H9 (cell line): Measurements from ENCODE around the gene ADORA1. TPM values are rescaled to one million over a fixed set of nuclear protein-coding genes. Genes with fewer than 3 reads are reported as not detected.

Experiments used
- DNase-seq: peaks from one replicate; pipeline ENCODE4 v3.0.0-alpha.2; 2017
- H2AFZ ChIP-seq: one replicate; pipeline ENCODE4 v1.6.1; 2013; ENCODE audit warnings: mild to moderate bottlenecking, low read length, control low read depth, moderate library complexity
- H2AK5ac ChIP-seq: 2 replicates; pipeline ENCODE4 v1.6.1; 2013; ENCODE audit warnings: low read length, control low read depth, mixed read lengths; ENCODE audit not compliant: insufficient read length
- H2BK120ac ChIP-seq: one replicate; pipeline ENCODE4 v1.6.1; 2013; ENCODE audit warnings: low read depth, mild to moderate bottlenecking, low read length, control low read depth, inconsistent platforms; ENCODE audit not compliant: poor library complexity, severe bottlenecking
- H2BK12ac ChIP-seq: 2 replicates; pipeline ENCODE4 v1.6.1; 2013; ENCODE audit warnings: low read length, control low read depth, mixed read lengths, low read depth; ENCODE audit not compliant: insufficient read length
- H2BK15ac ChIP-seq: 2 replicates; pipeline ENCODE4 v1.6.1; 2013; ENCODE audit warnings: low read depth, low read length, control low read depth
- H2BK20ac ChIP-seq: one replicate; pipeline ENCODE4 v1.6.1; 2013; ENCODE audit warnings: low read depth, mild to moderate bottlenecking, low read length, control low read depth, inconsistent platforms; ENCODE audit not compliant: poor library complexity, severe bottlenecking
- H2BK5ac ChIP-seq: 2 replicates; pipeline ENCODE4 v1.6.1; 2013; ENCODE audit warnings: low read length, control low read depth, mixed read lengths; ENCODE audit not compliant: insufficient read length
- H3K14ac ChIP-seq: 2 replicates; pipeline ENCODE4 v1.6.1; 2013; ENCODE audit warnings: low read length, control low read depth; ENCODE audit not compliant: insufficient read depth
- H3K18ac ChIP-seq: 2 replicates; pipeline ENCODE4 v1.6.1; 2013; ENCODE audit warnings: low read depth, mild to moderate bottlenecking, mixed read lengths, low read length, control low read depth; ENCODE audit not compliant: insufficient read length
- H3K23ac ChIP-seq: 2 replicates; pipeline ENCODE4 v1.6.1; 2013; ENCODE audit warnings: low read length, control low read depth, mixed read lengths, low read depth; ENCODE audit not compliant: insufficient read length
- H3K23me2 ChIP-seq: 2 replicates; pipeline ENCODE4 v1.6.1; 2013; ENCODE audit warnings: low read depth, mild to moderate bottlenecking, mixed read lengths, low read length, control low read depth; ENCODE audit not compliant: insufficient read length, poor library complexity, severe bottlenecking
- H3K27ac ChIP-seq: 2 replicates; pipeline ENCODE4 v1.5.1; 2013; ENCODE audit warnings: low read length, control low read depth, mixed read lengths, low read depth; ENCODE audit not compliant: insufficient read length
- H3K27me3 ChIP-seq: 2 replicates; pipeline ENCODE4 v1.6.1; 2013; ENCODE audit warnings: low read length, control low read depth, inconsistent platforms; ENCODE audit not compliant: insufficient read depth
- H3K4ac ChIP-seq: 2 replicates; pipeline ENCODE4 v1.6.1; 2013; ENCODE audit warnings: low read depth, mild to moderate bottlenecking, control low read depth, inconsistent platforms, low read length, moderate library complexity
- H3K4me1 ChIP-seq: 2 replicates; pipeline ENCODE4 v1.6.1; 2013; ENCODE audit warnings: low read length, control low read depth, inconsistent platforms; ENCODE audit not compliant: insufficient read depth
- H3K4me2 ChIP-seq: 2 replicates; pipeline ENCODE4 v1.6.1; 2013; ENCODE audit warnings: low read length, control low read depth, mixed read lengths; ENCODE audit not compliant: insufficient read length, insufficient read depth
- H3K56ac ChIP-seq: 2 replicates; pipeline ENCODE4 v1.6.1; 2013; ENCODE audit warnings: low read depth, mild to moderate bottlenecking, mixed read lengths, low read length, control low read depth; ENCODE audit not compliant: insufficient read length
- H3K79me1 ChIP-seq: 2 replicates; pipeline ENCODE4 v1.6.1; 2013; ENCODE audit warnings: low read depth, mild to moderate bottlenecking, moderate library complexity, low read length, control low read depth, inconsistent platforms; ENCODE audit not compliant: insufficient read depth, poor library complexity, severe bottlenecking
- H3K79me2 ChIP-seq: 2 replicates; pipeline ENCODE4 v1.6.1; 2013; ENCODE audit warnings: low read length, control low read depth, inconsistent platforms; ENCODE audit not compliant: insufficient read depth
- H3K9ac ChIP-seq: 2 replicates; pipeline ENCODE4 v1.6.1; 2013; ENCODE audit warnings: low read length, control low read depth, mixed read lengths; ENCODE audit not compliant: insufficient read length; ENCODE audit errors: extremely low read depth
- H3K9me3 ChIP-seq: one replicate; pipeline ENCODE4 v1.6.1; 2013; ENCODE audit warnings: low read depth, low read length, inconsistent platforms; ENCODE audit not compliant: control insufficient read depth
- H3T11ph ChIP-seq: one replicate; pipeline ENCODE4 v1.6.1; 2013; ENCODE audit warnings: mild to moderate bottlenecking, low read length, control low read depth, inconsistent platforms
- H4K20me1 ChIP-seq: one replicate; pipeline ENCODE4 v1.6.1; 2013; ENCODE audit not compliant: control insufficient read depth, insufficient read length, insufficient read depth
- H4K5ac ChIP-seq: 2 replicates; pipeline ENCODE4 v1.6.1; 2013; ENCODE audit warnings: low read depth, mild to moderate bottlenecking, mixed read lengths, low read length, control low read depth; ENCODE audit not compliant: insufficient read length
- H4K8ac ChIP-seq: replicated peaks from 2 replicates; pipeline ENCODE4 v1.6.1; 2013; ENCODE audit warnings: low read length, control low read depth, mixed read lengths, low read depth; ENCODE audit not compliant: insufficient read length
- H4K91ac ChIP-seq: 2 replicates; pipeline ENCODE4 v1.6.1; 2013; ENCODE audit warnings: low read depth, mild to moderate bottlenecking, moderate library complexity, mixed read lengths, low read length, control low read depth; ENCODE audit not compliant: insufficient read length
- H3K27ac Mint-ChIP-seq, 3 experiments: 2 replicates in 2 of 3; 3 replicates in 1 of 3; pipeline ENCODE4 v1.8.0; 2020 to 2021; ENCODE audit warnings: mixed read lengths in 3 of 3, mild to moderate bottlenecking in 1 of 3, moderate library complexity in 1 of 3
- H3K27me3 Mint-ChIP-seq: 2 replicates; pipeline ENCODE4 v1.8.0; 2021; ENCODE audit warnings: low read depth, mild to moderate bottlenecking, moderate library complexity, mixed read lengths
- H3K36me3 Mint-ChIP-seq, 3 experiments: 2 replicates in 2 of 3; 3 replicates in 1 of 3; pipeline ENCODE4 v1.8.0; 2020 to 2021; ENCODE audit warnings: low read depth in 3 of 3, mixed read lengths in 3 of 3; ENCODE audit not compliant: insufficient read depth in 1 of 3
- H3K4me1 Mint-ChIP-seq, 2 experiments: 2 replicates each; pipeline ENCODE4 v1.8.0; 2020; ENCODE audit warnings: mixed read lengths in 2 of 2
- H3K4me3 Mint-ChIP-seq, 2 experiments: 2 replicates in 1 of 2; 3 replicates in 1 of 2; pipeline ENCODE4 v1.8.0; 2020 to 2021; ENCODE audit warnings: mild to moderate bottlenecking in 2 of 2, mixed read lengths in 2 of 2, moderate library complexity in 1 of 2
- H3K9me3 Mint-ChIP-seq, 2 experiments: 2 replicates in 1 of 2; 3 replicates in 1 of 2; pipeline ENCODE4 v1.8.0; 2020; ENCODE audit warnings: mild to moderate bottlenecking in 2 of 2, mixed read lengths in 2 of 2, moderate library complexity in 1 of 2
- CTCF ChIP-seq: fragments of 200-600 bp; sonication (generic); conservative IDR thresholded peaks from 3 replicates; pipeline ENCODE4 v1.8.0; 2021; ENCODE audit warnings: antibody characterized with exemption, mild to moderate bottlenecking
- WGBS: extraction: QIAGEN DNeasy Blood & Tissue Kit; methylation state at CpG from one replicate; pipeline ENCODE4 v1.1.7; 2013; ENCODE audit warnings: missing lambda C conversion rate, low lambda C conversion rate, mixed read lengths; ENCODE audit not compliant: insufficient read length; ENCODE audit errors: extremely low coverage; 5-methylcytosine and 5-hydroxymethylcytosine counted together
- total RNA-seq: library from RNA; stranded (reverse); gene quantifications from 2 replicates; pipeline ENCODE4 v1.2.1, GENCODE V29; 2021

Gene ADORA1
- total RNA-seq, 1 experiment from 2014 or later = 1.3 TPM

DNA sequence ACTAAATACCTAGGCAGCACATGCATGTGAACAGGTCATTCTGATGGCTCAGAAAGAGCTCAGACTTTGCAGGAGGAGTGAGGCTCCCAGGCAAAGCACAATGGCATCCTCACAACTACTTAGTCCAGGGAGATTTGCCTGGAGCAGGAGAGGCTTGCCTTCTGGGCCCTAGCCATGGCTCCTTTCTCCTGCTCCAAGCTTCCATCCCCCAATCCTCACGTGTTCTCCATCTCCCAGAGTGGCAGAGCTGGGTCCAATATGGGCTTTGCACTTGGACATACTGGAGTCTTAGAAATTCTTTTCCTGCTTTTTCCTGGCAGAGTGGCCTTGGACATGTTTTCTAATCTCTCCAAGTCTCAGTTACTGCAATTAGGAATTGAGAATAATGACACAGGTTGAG, 32.3 kb downstream of the ADORA1 start:
- Histone ChIP-seq H2BK5ac (no peak overlapping the region), H3K56ac (no peak overlapping the region), H4K20me1 (no peaks in the 10 kb centered on the region), H3K9me3 (no peaks in the 10 kb centered on the region), H3K4me2 (no peak overlapping the region), H3K79me1 (no peaks in the 10 kb centered on the region), H3K4me1 (no peaks in the 10 kb centered on the region; the same call in 1 of the 2 replicates), H2BK120ac (no peak overlapping the region), H3K9ac (no peak overlapping the region), H3K27me3 (no peaks in the 10 kb centered on the region), H3K23ac (no peak overlapping the region), H3K14ac (no peak overlapping the region), H3K4ac (no peak overlapping the region), H3K23me2 (no peaks in the 10 kb centered on the region), H3K79me2 (no peaks in the 10 kb centered on the region), H4K8ac (no peak overlapping the region), H3K27ac (no peak overlapping the region), H4K5ac (no peak overlapping the region), H2AFZ (no peak overlapping the region), H2BK20ac (no peak overlapping the region), H4K91ac (no peak overlapping the region), H2AK5ac (no peak overlapping the region), H2BK12ac (no peak overlapping the region), H3K18ac (no peak overlapping the region), H2BK15ac (no peak overlapping the region), H3T11ph (no peak overlapping the region)
- H3K4me1 Mint-ChIP-seq = peaks cover 11 to 21% of the 10 kb centered on the region in 2 experiments
- no peak for TF ChIP-seq CTCF
- peaks cover 15% of the 10 kb centered on the region for H3K27me3 Mint-ChIP-seq
- no CpG with 5 or more reads among the region's 1 CpG for WGBS
- peaks cover 0 to 9% of the 10 kb centered on the region in 2 experiments; a peak in 3 of 5 replicates for H3K9me3 Mint-ChIP-seq
- no peak overlapping the region for H3K27ac Mint-ChIP-seq
- no peak for DNase-seq
- H3K4me3 Mint-ChIP-seq = no peak overlapping the region
- H3K36me3 Mint-ChIP-seq = peaks cover 0 to 6% (median 3%) of the 10 kb centered on the region in 3 experiments; a peak in 3 of 7 replicates
